Upper lobe of right lung (tissue), 1 donor: ENCODE results near the gene LILRA5. TPM values are rescaled to one million over a fixed set of nuclear protein-coding genes. Genes with fewer than 3 reads are reported as not detected.
"Not testable (repeated sequence)": the region's sequence is repeated elsewhere in the genome, so short reads cannot be mapped to it uniquely, and the experiment has no call there.

ENCODE experiments used
- ATAC-seq: fragments of 200-7000 bp; cut with Tn5 transposase; one replicate; pipeline ENCODE4 v1.9.1; 2020; ENCODE audit warnings: mild to moderate bottlenecking, moderate library complexity
- DNase-seq: peaks from one replicate; pipeline ENCODE4 v3.0.0-alpha.2; 2020
- H3K27ac ChIP-seq: fragments of 200-600 bp; one replicate; pipeline ENCODE4 v1.8.0; 2022
- H3K27me3 ChIP-seq: fragments of 200-600 bp; one replicate; pipeline ENCODE4 v1.8.0; 2022; ENCODE audit warnings: mild to moderate bottlenecking
- H3K36me3 ChIP-seq: fragments of 200-600 bp; one replicate; pipeline ENCODE4 v1.8.0; 2022
- H3K4me1 ChIP-seq: fragments of 200-600 bp; one replicate; pipeline ENCODE4 v1.8.0; 2022
- H3K4me3 ChIP-seq: fragments of 200-600 bp; one replicate; pipeline ENCODE4 v1.8.0; 2022; ENCODE audit warnings: mild to moderate bottlenecking
- H3K9me3 ChIP-seq: fragments of 200-600 bp; one replicate; pipeline ENCODE4 v1.8.0; 2022
- CTCF ChIP-seq: fragments of 200-600 bp; IDR thresholded peaks from one replicate; pipeline ENCODE4 v1.8.0; 2022; ENCODE audit warnings: antibody characterized with exemption
- intact Hi-C: fragments of 100-400 bp; cut with DNase I; formaldehyde crosslinking; loops from one replicate; pipeline ENCODE4 v1.11.0; 2022
- total RNA-seq: library from RNA; stranded (reverse); fragmentation: NEBNext Ultra II Directional; extraction: Animal tissue kit (Norgen Biotek cat#: 25700); gene quantifications from one replicate; pipeline ENCODE4 v1.2.1, GENCODE V29; 2021
- donor health status: DM: no; HTN: yes; CAD: no; lungs with severe emphysema.

Gene LILRA5
- total RNA-seq, 1 donor from 2014 or later, result 13.5 TPM

- H3K36me3 ChIP-seq, H3K27ac ChIP-seq, intact Hi-C loops, H3K27me3 ChIP-seq, ATAC-seq, H3K9me3 ChIP-seq, H3K4me1 ChIP-seq, H3K4me3 ChIP-seq: not testable (repeated sequence)
- TF ChIP-seq CTCF, result peak; percentile 29
- DNase-seq, result peak; percentile 62
These were observed 10.0 kb upstream of the LILRA5 start for GRCh38 chr19:54322934-54323333.

GRCh38 chr19:54322295-54322694, 9.3 kb upstream of the LILRA5 start:
- DNase-seq, result peak; percentile 15
- H3K4me3 ChIP-seq, H3K4me1 ChIP-seq, ATAC-seq, H3K27ac ChIP-seq, H3K9me3 ChIP-seq, H3K36me3 ChIP-seq, H3K27me3 ChIP-seq, intact Hi-C loops: not testable (repeated sequence)

GRCh38 chr19:54319892-54320670, 7.1 kb upstream of the LILRA5 start:
- ATAC-seq (no peak), DNase-seq (peak; percentile 21)
- Histone ChIP-seq H3K27ac (no peak overlapping the region), H3K9me3 (no peaks in the 10 kb centered on the region), H3K4me3 (no peak overlapping the region), H3K36me3 (no peaks in the 10 kb centered on the region), H3K4me1 (no peaks in the 10 kb centered on the region), H3K27me3 (peaks cover 6% of the 10 kb centered on the region)
- intact Hi-C loops, result no loop called here
- TF ChIP-seq CTCF, result no peak

GRCh38 chr19:54319049-54319448, 6.1 kb upstream of the LILRA5 start:
- Histone ChIP-seq H3K4me3 (no peak overlapping the region), H3K9me3 (no peaks in the 10 kb centered on the region), H3K27ac (no peak overlapping the region), H3K27me3 (peaks cover 2% of the 10 kb centered on the region), H3K36me3 (no peaks in the 10 kb centered on the region), H3K4me1 (no peaks in the 10 kb centered on the region)
- no peak for TF ChIP-seq CTCF
- no peak for DNase-seq
- intact Hi-C loops, result no loop called here
- ATAC-seq, result peak; percentile 16

GRCh38 chr19:54317965-54318240, 4.9 kb upstream of the LILRA5 start:
- no peak overlapping the region for H3K27ac ChIP-seq
- H3K4me1 ChIP-seq, result no peaks in the 10 kb centered on the region
- H3K4me3 ChIP-seq, result no peak overlapping the region
- H3K9me3 ChIP-seq, result no peaks in the 10 kb centered on the region
- no peak for TF ChIP-seq CTCF
- no peak for DNase-seq
- intact Hi-C loops, result no loop called here
- peaks cover under 1% of the 10 kb centered on the region for H3K27me3 ChIP-seq
- no peak for ATAC-seq
- H3K36me3 ChIP-seq, result no peaks in the 10 kb centered on the region

- no peak for TF ChIP-seq CTCF
- peaks cover 6% of the 10 kb centered on the region for H3K27me3 ChIP-seq
- H3K36me3 ChIP-seq, result no peaks in the 10 kb centered on the region
- DNase-seq (no peak), ATAC-seq (peak; percentile 71)
- peak overlapping the region; percentile 19 for H3K4me3 ChIP-seq
- H3K4me1 ChIP-seq, result no peaks in the 10 kb centered on the region
- H3K27ac ChIP-seq, result peak overlapping the region; percentile 63
- intact Hi-C loops, result no loop called here
- no peaks in the 10 kb centered on the region for H3K9me3 ChIP-seq
These were observed 4.4 kb upstream of the LILRA5 start for GRCh38 chr19:54317108-54317964.
